ENCODE results near the gene MAP4K5.
"Not testable (repeated sequence)": the region's sequence is repeated elsewhere in the genome, so short reads cannot be mapped to it uniquely, and the experiment has no call there.

Gene MAP4K5

DNA sequence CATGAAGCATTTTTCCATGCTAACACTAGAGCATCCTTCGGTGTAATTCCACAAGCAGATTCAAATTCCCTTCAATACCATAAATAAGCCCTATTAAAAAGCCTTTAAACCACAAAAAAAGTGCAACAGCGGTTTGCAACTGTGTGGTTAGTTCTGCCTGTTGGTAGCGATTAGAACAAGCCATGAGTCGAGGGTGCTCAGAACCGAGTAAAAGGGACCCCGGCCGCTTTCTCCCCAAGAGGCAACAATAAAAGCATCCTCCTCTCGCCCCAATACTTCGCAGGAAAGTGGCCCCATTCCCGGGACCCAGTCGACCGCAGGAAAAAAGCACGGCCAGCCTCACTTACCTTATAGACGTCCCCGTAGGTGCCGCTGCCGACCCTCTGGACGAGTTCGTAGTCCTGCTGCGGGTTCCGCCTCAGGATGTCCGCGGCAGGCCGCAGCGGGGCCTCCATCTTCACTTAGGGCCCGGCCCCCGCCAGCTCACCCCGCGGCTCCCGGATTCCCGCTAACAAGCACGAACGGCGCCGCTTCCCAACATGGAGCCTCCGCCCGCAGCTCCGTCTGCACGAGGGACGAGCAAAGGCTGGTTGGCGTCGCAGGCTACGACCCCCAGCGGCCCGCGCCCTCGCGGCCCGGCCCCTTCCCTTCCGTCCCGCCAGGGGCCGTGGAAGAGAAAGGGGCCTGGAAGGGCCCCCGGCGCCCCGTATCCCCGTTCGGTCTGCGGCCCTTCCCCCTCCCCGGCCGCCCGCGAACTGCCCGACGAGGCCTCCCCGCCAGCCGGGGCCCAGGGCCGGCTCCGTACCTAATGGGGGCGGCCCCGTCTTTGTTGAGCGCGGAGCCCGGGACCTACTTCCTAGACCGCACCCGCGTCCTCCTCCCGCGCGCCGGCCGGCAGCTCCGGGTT lies 521 bp downstream of the MAP4K5 start:
- no peak for DNase-seq (ENCODE audit: low read depth, low spot score)

DNA sequence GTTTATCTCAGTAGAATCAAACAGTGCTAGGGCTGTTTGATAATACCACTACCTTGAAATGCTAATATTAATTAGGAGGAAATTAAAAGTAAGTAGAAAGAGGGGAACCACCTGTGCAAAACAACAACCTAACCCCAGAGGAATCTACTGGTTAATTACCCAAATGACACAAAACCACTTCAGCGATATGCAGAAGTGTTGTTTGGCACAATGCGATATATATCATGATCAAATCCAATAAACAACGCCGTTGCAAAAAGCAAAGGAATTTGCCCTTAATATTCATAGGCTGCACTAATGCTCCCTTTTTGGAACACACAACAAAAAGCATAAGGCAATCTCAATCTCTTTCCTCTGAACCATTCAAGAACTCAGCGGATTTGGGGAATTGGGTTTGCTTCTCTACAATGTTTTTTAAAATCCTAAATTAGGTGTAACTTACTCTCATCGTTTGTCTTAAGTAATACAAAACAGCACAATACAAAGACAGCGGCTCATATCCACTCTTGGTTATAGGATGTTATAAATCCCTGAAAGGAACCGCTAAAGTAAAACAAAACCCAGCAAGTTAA lies 1.5 kb downstream of the MAP4K5 start:
- DNase-seq (ENCODE audit: low read depth, low spot score) = no peak

DNA sequence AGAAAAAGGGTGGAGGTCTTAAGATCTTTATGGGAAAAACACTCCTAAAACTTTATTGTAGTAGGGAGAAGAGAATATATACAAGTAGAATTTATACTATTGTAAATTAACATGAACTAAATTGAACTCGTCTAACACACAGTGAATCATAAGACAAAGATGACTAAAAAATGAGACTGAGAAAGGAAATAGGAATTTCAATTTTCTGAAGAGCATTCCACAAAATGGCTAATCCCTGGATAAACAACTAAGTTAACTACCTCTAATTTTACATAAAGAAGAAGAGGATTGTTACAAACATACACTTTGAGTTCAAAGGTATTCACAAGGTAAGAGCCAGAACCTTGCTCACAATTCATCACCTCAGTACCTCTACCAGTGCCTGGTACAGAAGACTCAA lies 2.0 kb downstream of the MAP4K5 start:
- DNase-seq (ENCODE audit: low read depth, low spot score) = no peak

GRCh38 chr14:50529288-50530179 lies 2.8 kb downstream of the MAP4K5 start:
- DNase-seq (ENCODE audit: low read depth, low spot score) = no peak

DNA sequence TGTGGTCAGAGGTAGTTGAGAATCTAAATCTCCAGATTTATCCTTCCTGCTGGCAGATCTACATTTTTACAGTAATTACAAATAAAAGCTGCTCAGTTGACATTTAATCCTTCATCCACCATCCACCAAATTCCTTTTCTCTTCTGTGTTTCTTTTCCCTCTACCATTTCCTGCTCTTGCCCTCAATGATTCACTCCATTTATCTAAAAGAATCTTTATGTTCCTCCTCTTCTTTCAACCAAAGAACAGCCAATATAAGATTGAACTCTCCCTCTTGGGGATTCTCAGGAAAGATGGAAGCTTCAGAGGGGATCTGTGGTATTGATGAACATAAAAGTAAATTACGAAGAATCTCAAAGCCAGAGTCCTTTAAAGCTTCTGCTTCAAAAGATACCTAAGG lies 4.4 kb downstream of the MAP4K5 start:
- DNase-seq (ENCODE audit: low read depth, low spot score) = no peak

- DNase-seq (ENCODE audit: low read depth, low spot score) = no peak
These were observed 7.4 kb downstream of the MAP4K5 start for GRCh38 chr14:50524731-50525515.

- DNase-seq (ENCODE audit: low read depth, low spot score) = no peak
These were observed 8.3 kb downstream of the MAP4K5 start for GRCh38 chr14:50524060-50524459.

DNA sequence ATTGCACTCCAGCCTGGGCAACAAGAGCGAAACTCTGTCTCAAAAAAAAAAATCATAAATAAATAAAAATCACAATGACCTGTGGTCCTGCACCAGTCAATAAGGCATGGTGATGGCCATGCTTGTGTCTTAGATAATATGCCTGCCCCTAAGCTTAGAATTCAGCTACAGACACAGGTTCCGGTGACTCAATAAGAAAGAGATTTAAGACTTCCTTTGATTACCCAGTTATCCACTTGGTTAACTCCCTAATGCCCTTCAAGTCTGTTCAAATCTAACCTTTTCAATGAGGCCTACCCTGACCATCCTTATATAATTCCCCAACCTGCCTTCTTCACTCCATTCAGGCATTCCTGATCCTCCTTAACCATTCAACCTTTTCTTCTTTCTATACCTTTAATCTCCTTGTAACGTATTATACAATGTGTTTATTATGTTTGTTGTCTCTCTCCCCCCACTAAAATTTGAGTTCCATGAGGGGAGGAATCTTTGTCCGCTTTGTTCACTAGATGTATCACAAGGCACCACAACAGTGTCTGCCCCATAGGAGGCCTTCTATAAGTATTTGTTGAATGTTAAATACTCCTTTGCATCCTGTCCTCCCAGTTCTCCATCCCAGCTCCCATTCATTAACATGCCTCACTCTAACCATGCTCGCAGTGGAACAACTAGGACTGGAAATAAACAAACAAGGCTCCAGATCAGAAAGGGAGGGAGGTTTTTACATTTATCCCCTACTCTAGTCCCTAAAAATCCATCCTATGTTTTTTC lies 8.9 kb downstream of the MAP4K5 start:
- no peak for DNase-seq (ENCODE audit: low read depth, low spot score)

- DNase-seq (ENCODE audit: low read depth, low spot score) = peak; percentile 77
These were observed 10.4 kb downstream of the MAP4K5 start for GRCh38 chr14:50521912-50522341.

DNA sequence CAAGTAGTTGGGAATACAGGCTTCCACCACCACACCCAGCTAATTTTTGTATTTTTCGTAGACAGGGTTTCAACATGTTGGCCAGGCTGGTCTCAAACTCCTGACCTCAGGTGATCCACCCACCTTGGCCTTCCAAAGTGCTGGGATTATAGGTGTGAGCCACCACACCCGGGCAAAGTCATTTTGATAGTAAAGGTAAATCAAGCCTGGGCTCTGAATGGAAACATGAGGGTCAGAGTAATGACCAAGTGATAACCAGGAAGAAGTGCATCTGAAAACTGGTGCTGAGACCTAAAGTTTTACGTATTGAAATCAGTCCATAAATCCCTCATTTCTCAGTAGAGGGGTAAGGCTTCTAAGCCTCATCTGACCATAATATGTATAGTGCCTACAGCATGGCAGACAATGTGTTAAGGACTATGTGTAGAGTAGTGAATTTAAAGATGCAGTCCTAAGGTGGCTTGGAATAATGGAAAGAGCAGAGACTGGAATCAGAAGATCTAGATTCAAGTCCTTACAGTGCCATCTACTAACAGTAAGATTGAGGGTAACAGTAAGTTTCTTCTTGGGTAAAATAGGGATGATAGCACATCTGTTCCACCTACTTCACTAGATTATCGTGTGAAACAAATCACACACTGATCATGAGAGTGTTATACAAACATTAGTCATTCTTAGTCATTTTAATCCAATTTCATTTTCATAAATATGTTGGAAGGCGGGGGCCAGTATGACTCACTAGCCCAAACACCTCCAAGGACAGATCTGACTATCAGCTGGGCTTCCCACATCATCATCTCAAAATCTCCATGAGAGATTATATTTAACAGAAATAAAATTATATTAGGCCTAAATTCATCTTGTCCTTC lies 11.2 kb downstream of the MAP4K5 start:
- peak; percentile 73 for DNase-seq (ENCODE audit: low read depth, low spot score)

GRCh38 chr14:50516091-50516490 lies 16.3 kb downstream of the MAP4K5 start:
- DNase-seq (ENCODE audit: low read depth, low spot score) = no peak

GRCh38 chr14:50512463-50512862 lies 19.9 kb downstream of the MAP4K5 start:
- no peak for DNase-seq (ENCODE audit: low read depth, low spot score)

DNA sequence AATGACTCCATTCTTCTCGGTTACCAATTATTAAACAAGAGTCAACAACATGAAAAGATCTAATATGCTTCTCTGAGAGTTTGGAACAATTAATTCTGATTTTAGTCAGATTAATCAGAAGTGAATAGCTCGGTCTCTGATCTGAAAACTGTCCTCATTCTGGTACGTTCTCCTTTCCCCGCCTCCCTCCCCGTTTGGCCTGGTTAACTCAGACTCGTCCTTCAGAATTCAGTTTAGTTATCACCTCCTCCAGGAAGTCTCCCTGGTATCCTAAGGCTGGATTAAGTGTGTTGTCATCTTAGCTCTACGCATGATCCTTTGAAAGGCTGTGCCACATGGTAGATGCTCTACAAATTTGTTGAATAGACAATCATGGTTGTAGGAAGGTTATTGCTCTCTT lies 22.2 kb downstream of the MAP4K5 start:
- no peak for DNase-seq (ENCODE audit: low read depth, low spot score)

- not testable (repeated sequence) for DNase-seq (ENCODE audit: low read depth, low spot score)
These were observed 25.3 kb downstream of the MAP4K5 start for GRCh38 chr14:50507078-50507477.

- DNase-seq (ENCODE audit: low read depth, low spot score) = no peak
These were observed 30.7 kb downstream of the MAP4K5 start for GRCh38 chr14:50501642-50502041.

DNA sequence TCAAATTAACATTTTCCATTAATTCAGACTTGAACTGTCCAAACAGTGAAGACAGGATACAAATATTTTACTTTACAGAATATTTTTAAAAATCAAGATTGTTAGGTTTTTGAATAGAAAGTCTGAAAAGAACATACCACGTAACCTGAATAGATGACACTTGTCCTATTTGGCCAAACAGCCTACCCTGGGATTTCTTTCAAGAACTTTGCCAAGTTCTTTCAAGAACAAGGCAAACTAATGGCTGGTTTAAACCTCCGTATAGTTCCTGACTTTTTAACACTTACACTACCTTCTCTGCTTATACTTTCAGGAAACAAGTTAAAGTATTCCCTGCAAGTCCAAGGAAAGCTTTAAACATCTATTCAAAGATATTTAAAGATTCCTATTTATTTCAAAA lies 35.0 kb downstream of the MAP4K5 start:
- DNase-seq (ENCODE audit: low read depth, low spot score) = no peak

- no peak for DNase-seq (ENCODE audit: low read depth, low spot score)
These were observed 42.5 kb downstream of the MAP4K5 start for GRCh38 chr14:50489851-50490250.

DNA sequence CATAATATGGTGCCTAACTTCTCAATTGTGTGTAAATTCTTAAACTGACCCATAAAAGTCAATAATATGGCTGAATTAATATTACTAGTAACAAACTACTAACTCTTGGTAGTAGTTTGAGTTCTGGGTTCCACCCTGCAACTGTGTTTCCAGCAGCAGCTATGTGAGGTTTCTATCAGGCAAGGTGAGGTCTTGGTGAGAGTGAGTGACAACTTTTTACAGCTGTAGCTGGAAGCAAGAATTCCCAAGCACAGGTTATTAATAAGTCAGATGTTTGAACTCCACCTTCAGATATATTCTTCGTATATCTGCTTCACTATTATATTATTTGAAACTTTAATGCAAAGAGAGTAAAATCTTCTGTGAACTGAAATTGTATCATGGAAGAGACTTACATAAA lies 43.8 kb downstream of the MAP4K5 start:
- DNase-seq (ENCODE audit: low read depth, low spot score) = no peak

- DNase-seq (ENCODE audit: low read depth, low spot score) = no peak
These were observed 53.3 kb downstream of the MAP4K5 start for GRCh38 chr14:50479041-50479440.

- DNase-seq (ENCODE audit: low read depth, low spot score) = no peak
These were observed 54.6 kb downstream of the MAP4K5 start for GRCh38 chr14:50477760-50478159.

All from brain pericyte (primary cell).